Measurements from ENCODE around the gene CEP85. TPM values are rescaled to one million over a fixed set of nuclear protein-coding genes. Genes with fewer than 3 reads are reported as not detected.
A peak's percentile ranks its signal among the peaks of the same experiment; 100 is the strongest.

CEP85 gene
- total and polyA plus RNA-seq, 9 of the 15 experiments (the other 6 are each of a cell fraction or from before 2014, with no cell fraction given): 42.1 to 140 (median 92.6) TPM

DNA sequence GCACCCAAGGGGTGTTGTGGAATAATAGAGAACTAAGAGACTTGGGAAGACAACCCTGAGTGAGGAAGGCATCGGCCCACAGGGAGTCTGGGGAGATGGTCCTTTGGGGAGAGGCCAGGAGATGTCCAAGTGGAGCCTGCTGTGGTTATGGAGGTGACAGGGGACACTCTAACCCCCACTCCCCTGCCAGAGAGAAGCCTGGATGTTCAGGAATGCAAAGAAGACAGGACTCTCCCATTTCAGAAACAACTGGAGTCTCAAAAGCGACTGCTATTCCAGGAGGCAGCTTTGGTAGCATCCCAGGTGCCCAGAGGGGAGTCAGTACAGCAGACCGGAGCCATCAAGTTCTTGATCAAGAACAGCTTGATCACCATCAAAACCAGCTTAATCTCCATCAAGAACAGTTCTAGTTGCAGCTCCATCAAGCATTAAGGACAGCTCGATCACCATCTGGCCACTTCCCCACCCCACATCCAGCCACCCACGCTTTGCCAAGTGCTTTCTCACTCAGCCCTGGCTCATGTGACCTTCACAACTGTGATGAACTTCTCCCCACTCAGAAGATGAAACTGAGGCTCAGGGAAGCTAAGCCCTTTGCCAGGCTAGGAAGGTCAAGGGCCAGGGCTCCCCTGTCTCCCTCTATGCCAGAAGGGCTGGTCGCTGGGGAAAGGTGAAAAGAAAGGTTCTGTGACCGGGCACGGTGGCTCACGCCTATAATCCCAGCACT is 84.5 kb downstream of the CEP85 start:
- BruUV-seq (replicated peaks): no TSS peak
- intact Hi-C loops (cut with micrococcal nuclease) (no loop called here), in situ Hi-C loops (cut with MboI) (no loop called here)
- H3K4me2 ChIP-seq (ENCODE audit: insufficient read depth, low read length): peak overlapping the region; percentile 80
- DNase-seq (ENCODE audit: extremely low read depth in 1 of 4, low spot score in 3 of 4): peak in 2 of 4 experiments; percentile 48 to 54
- CTCF ChIA-PET (ENCODE audit: low intra/inter-chr PET ratio): no interaction called here
- no peaks in the 10 kb centered on the region for H3K9me1 ChIP-seq (ENCODE audit: control insufficient read depth, insufficient read depth, low read length)
- no peaks in the 10 kb centered on the region for H4K20me1 ChIP-seq (replicated peaks; ENCODE audit: control insufficient read depth, insufficient read depth, low read length)
- peaks cover 57 to 58% of the 10 kb centered on the region in 2 experiments for H3K4me1 ChIP-seq (replicated peaks in 1 of 2; ENCODE audit: control insufficient read depth in 2 of 2, insufficient read depth in 2 of 2, low read length in 2 of 2)
- POLR2A ChIA-PET: interaction anchor here (0.5 to 2.5 kb wide), 13 partner anchors 11 to 244 kb away, joined by 3 to 13 read pairs (median 4); partner anchors contain the start of genes PDIK1L and UBXN11
- H3K79me2 ChIP-seq (ENCODE audit: control insufficient read depth, insufficient read depth, low read length): peaks cover 2% of the 10 kb centered on the region; the same call in 1 of the 3 replicates
- 66% methylated on average over 9 of the region's 9 CpGs for WGBS (ENCODE audit: insufficient coverage, low coverage, missing lambda C conversion rate)
- no peaks in the 10 kb centered on the region for H3K27me3 ChIP-seq (ENCODE audit: control insufficient read depth in 2 of 2, insufficient read depth in 2 of 2, low read length in 2 of 2)
- peak overlapping the region; percentile 68 for H3K27ac ChIP-seq (ENCODE audit: extremely low read depth, low read depth, low read length)
- peak; percentile 1; the same call in 2 of the 3 replicates for ATAC-seq
- H3K36me3 ChIP-seq (ENCODE audit: control insufficient read depth, insufficient read depth, low read length): peaks cover 10% of the 10 kb centered on the region; the same call in 2 of the 3 replicates
- H3K9ac ChIP-seq (ENCODE audit: insufficient read depth in 1 of 2, low read depth in 2 of 2, low read length in 2 of 2): peak overlapping the region; percentile 48 to 87; a peak in 3 of 4 replicates
- peak; percentile 79 for FAIRE-seq
- peak overlapping the region; percentile 79; the same call in 1 of the 2 replicates for H2AFZ ChIP-seq (ENCODE audit: low read depth, low read length)
- H3K4me3 ChIP-seq: peak overlapping the region; percentile 21; the same call in 1 of the 2 replicates
- no peaks in the 10 kb centered on the region for H3K9me3 ChIP-seq (replicated peaks; ENCODE audit: control insufficient read depth, insufficient read depth, low read depth, low read length)
- TF ChIP-seq ELF4 (CRISPR knock-in tag; IDR thresholded peaks at IDR 0.05) (0 out of 2 replicates have a peak, but pooled peaks have one; percentile 5), JUND (IDR thresholded peaks at IDR 0.05; ENCODE audit: borderline replicate concordance, low read depth, low read length) (peak; percentile 4; the same call in 1 of the 2 replicates), JUND (tag; IDR thresholded peaks at IDR 0.05; ENCODE audit: borderline replicate concordance, low read depth, low read length) (no peak), RCOR1 (IDR thresholded peaks at IDR 0.05; ENCODE audit: borderline replicate concordance in 1 of 2, low read depth in 2 of 2, low read length in 2 of 2) (0 out of 4 replicates have a peak, but pooled peaks of 1 of the 2 experiments have one; percentile 40), SPI1 (IDR thresholded peaks at IDR 0.05; ENCODE audit: borderline replicate concordance, low read depth, low read length) (peak; percentile 22; the same call in 1 of the 2 replicates), ZNF586 (CRISPR knock-in tag; conservative IDR thresholded peaks at IDR 0.05) (no peak), CBFA2T3 (IDR thresholded peaks at IDR 0.05) (0 out of 2 replicates have a peak, but pooled peaks have one; percentile 15), HDAC3 (IDR thresholded peaks at IDR 0.05; ENCODE audit: borderline replicate concordance, partially characterized antibody) (no peak), NFATC3 (IDR thresholded peaks at IDR 0.05) (no peak), TAF9B (IDR thresholded peaks at IDR 0.05; ENCODE audit: partially characterized antibody) (no peak), HIVEP1 (CRISPR knock-in tag; IDR thresholded peaks at IDR 0.05) (0 out of 2 replicates have a peak, but pooled peaks have one; percentile 30), TBP (optimal IDR thresholded peaks at IDR 0.05; ENCODE audit: low read depth, low read length) (no peak), EGR1 (conservative IDR thresholded peaks at IDR 0.05) (peak; percentile 92), KDM1A (IDR thresholded peaks at IDR 0.05) (no peak)
- TF ChIP-seq, protein P1, sequence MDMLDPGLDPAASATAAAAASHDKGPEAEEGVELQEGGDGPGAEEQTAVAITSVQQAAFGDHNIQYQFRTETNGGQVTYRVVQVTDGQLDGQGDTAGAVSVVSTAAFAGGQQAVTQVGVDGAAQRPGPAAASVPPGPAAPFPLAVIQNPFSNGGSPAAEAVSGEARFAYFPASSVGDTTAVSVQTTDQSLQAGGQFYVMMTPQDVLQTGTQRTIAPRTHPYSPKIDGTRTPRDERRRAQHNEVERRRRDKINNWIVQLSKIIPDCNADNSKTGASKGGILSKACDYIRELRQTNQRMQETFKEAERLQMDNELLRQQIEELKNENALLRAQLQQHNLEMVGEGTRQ (CRISPR knock-in tag; IDR thresholded peaks at IDR 0.05): peak; percentile 41
- TF ChIP-seq, protein P2, sequence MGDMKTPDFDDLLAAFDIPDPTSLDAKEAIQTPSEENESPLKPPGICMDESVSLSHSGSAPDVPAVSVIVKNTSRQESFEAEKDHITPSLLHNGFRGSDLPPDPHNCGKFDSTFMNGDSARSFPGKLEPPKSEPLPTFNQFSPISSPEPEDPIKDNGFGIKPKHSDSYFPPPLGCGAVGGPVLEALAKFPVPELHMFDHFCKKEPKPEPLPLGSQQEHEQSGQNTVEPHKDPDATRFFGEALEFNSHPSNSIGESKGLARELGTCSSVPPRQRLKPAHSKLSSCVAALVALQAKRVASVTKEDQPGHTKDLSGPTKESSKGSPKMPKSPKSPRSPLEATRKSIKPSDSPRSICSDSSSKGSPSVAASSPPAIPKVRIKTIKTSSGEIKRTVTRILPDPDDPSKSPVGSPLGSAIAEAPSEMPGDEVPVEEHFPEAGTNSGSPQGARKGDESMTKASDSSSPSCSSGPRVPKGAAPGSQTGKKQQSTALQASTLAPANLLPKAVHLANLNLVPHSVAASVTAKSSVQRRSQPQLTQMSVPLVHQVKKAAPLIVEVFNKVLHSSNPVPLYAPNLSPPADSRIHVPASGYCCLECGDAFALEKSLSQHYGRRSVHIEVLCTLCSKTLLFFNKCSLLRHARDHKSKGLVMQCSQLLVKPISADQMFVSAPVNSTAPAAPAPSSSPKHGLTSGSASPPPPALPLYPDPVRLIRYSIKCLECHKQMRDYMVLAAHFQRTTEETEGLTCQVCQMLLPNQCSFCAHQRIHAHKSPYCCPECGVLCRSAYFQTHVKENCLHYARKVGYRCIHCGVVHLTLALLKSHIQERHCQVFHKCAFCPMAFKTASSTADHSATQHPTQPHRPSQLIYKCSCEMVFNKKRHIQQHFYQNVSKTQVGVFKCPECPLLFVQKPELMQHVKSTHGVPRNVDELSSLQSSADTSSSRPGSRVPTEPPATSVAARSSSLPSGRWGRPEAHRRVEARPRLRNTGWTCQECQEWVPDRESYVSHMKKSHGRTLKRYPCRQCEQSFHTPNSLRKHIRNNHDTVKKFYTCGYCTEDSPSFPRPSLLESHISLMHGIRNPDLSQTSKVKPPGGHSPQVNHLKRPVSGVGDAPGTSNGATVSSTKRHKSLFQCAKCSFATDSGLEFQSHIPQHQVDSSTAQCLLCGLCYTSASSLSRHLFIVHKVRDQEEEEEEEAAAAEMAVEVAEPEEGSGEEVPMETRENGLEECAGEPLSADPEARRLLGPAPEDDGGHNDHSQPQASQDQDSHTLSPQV (IDR thresholded peaks at IDR 0.05): 0 out of 2 replicates have a peak, but pooled peaks have one; percentile 20
- TF ChIP-seq, protein P3, sequence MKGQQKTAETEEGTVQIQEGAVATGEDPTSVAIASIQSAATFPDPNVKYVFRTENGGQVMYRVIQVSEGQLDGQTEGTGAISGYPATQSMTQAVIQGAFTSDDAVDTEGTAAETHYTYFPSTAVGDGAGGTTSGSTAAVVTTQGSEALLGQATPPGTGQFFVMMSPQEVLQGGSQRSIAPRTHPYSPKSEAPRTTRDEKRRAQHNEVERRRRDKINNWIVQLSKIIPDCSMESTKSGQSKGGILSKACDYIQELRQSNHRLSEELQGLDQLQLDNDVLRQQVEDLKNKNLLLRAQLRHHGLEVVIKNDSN (CRISPR knock-in tag; IDR thresholded peaks at IDR 0.05): peak; percentile 57; the same call in 1 of the 2 replicates

Data from K562 (cell line).